Sigmoid colon (tissue), 4 donors: ENCODE measurements around the gene SMIM1.

ENCODE experiments used
- POLR2AphosphoS5 ChIP-seq, 4 donors: sonication (generic); formaldehyde crosslinking; IDR thresholded peaks; one replicate each; pipeline ENCODE4 v1.6.1; 2017; ENCODE audit warnings: antibody characterized with exemption in 4 of 4
- TF ChIP-seq, protein P1 (sequence below), 4 experiments: fragments of 450-650 bp in 3 of 4; fragments of 200-600 bp in 1 of 4; IDR thresholded peaks; one replicate each; pipeline ENCODE4 v1.5.1; 2016 to 2019; ENCODE audit warnings: antibody characterized with exemption in 4 of 4, mild to moderate bottlenecking in 3 of 4, moderate library complexity in 2 of 4

DNA sequence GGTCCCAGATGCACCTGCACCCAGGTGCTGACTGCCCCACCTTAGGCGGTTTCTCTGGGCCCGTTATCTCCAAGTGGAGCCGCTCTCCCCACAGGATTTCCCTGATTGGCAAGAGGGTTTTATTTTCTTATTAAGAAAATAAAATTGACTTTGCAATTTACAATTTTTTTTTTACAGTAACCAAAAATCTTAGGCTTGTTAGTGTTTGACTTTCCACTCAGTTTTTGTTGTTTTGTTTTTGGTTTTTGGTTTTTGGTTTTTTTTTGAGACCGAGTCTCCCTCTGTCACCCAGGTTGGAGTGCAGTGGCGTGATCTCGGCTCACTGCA lies 25.1 kb upstream of the SMIM1 start:
- TF ChIP-seq, protein P1, sequence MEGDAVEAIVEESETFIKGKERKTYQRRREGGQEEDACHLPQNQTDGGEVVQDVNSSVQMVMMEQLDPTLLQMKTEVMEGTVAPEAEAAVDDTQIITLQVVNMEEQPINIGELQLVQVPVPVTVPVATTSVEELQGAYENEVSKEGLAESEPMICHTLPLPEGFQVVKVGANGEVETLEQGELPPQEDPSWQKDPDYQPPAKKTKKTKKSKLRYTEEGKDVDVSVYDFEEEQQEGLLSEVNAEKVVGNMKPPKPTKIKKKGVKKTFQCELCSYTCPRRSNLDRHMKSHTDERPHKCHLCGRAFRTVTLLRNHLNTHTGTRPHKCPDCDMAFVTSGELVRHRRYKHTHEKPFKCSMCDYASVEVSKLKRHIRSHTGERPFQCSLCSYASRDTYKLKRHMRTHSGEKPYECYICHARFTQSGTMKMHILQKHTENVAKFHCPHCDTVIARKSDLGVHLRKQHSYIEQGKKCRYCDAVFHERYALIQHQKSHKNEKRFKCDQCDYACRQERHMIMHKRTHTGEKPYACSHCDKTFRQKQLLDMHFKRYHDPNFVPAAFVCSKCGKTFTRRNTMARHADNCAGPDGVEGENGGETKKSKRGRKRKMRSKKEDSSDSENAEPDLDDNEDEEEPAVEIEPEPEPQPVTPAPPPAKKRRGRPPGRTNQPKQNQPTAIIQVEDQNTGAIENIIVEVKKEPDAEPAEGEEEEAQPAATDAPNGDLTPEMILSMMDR (IDR thresholded peaks at IDR 0.05) = no peak
- no peak for TF ChIP-seq POLR2AphosphoS5 (IDR thresholded peaks at IDR 0.05)
